ENCODE results near the gene RBM6.

Gene RBM6

GRCh38 chr3:50124800-50125178 lies 184.8 kb downstream of the RBM6 start:
- DNase-seq (ENCODE audit: low read depth, low spot score) = no peak

- no peak for DNase-seq (ENCODE audit: low read depth, low spot score)
Observed at GRCh38 chr3:50125541-50126286, 185.8 kb downstream of the RBM6 start.

- peak; percentile 54 for DNase-seq (ENCODE audit: low read depth, low spot score)
Observed at GRCh38 chr3:50126287-50127211, 186.6 kb downstream of the RBM6 start.

Data from ELF-1 (cell line).